CD4-positive, alpha-beta T cell treated with Interleukin-21 for 1 hour (primary cell): ENCODE data around the gene IL2RG.

ENCODE experiments used
- DNase-seq: peaks from one replicate; pipeline ENCODE4 v3.0.0-alpha.2; 2020

The IL2RG gene

DNA sequence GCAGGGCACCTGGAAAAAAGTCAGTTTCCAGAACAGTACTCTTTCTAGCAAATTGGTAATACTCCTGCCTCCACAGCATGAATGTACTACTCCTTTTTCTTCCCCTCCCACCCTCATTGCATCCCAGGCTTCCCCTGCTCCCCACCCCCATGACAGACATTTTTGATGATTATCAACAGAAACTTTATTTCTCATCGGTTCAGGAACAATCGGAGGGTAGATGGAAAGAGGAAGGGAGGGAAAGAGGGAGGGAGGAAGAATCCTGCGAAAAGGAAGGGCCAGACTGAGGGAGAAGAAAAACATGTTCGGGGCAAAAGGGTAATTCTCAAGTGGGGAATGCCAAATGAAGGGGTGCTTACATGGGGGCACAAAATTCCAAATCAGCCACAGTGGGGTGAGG, 4.1 kb downstream of the IL2RG start:
- DNase-seq: no peak

DNA sequence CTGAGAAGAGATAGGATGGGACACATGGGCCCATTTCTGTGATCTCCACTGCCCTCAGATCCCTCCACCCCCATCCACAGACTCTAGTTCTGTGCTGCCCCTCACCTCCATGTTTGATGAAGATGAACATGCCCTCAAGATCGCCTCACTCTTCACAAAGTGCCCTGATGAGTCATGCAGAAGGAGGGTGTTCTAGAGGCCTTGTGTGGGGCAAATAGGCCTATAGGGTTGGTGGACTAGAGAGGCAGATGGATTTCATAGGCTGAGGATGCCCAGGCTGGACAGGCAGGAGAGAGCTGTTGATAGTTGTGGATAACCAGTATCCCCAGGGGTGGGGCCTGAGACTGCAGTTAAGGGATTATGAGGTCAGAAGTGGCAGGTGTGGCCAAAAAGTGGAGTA, 5.0 kb downstream of the IL2RG start, which contains the start of gene CXorf65:
CXorf65 (minus strand) TSS at position 314 of the 400 bp plus-strand sequence; CDS start at position 130, 184 bp downstream.
- peak; percentile 54 for DNase-seq

DNA sequence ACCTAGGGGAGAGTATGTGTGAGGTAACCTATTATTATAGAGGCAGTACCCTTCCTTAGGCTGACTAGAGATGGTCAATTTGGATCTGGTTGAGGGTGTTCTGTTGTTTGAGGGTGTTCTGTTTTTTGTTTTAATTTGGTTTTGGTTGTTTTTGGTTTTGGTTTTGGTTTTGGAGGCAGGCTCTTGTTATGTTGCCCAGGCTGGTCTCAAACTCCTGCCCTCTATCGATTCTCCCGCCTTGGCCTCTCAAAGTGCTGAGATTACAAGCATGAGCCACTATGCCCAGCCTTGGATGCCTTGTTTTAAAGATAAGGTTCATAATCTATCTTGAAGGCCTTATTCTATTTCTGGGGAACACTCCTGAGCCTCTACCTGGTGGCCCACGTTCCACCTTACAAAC, 5.7 kb downstream of the IL2RG start:
- DNase-seq: peak; percentile 49

DNA sequence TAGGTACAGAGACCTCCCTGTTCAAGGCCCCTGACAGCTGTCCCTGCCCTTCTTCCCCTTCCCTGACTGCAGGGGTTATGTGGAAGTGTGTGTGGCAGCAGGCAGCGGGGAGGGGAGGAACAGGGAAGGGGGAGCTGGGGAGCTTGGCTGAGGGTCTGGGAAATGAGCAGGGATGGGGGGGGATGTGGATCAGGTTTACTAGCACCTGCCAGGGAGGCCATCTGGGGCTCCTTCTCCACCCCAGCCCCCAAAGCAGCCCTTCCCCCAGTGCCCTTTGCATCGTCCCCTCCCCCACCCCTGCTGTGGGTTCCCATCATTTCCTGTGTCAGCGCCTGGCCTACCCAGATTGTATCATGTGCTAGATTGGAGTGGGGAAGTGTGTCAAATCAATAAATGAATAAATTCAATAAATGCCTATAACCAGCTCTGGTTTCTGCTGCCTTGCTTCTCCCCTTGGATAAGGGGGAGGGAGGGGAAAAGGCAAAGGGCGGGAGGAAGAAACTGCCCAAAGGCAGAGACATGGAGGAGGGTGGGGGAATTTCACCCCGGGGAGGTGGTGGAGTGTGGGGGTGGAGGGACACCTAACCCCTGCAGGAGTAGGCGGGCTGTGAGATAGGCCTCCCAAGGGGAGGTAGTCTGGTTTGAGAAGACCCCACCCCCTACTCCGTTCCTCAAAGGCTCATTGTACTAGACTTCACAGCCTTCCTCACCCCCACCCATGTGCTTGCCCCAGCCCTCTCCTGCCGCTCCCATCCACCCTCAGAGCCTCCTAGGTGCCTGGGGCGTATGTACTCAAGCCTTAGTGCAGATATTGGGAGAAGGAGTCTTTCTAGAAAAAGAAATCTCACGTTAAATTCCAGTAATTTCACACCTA, 8.0 kb downstream of the IL2RG start:
- DNase-seq: peak; percentile 71

DNA sequence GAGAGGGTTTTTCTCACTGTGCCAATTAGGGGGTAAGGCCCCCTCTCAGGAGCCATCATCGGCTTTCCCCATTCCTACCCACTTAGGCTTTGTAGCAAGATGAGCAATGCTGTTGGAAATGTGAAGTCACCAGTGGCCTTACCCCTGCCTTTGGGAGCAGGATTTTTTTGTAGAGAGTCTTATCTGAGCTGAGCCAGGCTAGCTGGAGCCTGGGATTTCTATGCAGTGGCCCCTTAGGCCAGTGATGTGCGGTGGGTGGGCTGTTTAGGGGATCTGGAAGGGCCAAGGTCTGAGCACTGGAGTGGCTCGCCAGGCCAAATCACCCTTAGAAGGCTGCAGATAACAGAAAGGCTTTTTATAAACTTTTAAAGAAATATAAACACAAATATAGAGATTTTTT, 9.1 kb downstream of the IL2RG start:
- no peak for DNase-seq

DNA sequence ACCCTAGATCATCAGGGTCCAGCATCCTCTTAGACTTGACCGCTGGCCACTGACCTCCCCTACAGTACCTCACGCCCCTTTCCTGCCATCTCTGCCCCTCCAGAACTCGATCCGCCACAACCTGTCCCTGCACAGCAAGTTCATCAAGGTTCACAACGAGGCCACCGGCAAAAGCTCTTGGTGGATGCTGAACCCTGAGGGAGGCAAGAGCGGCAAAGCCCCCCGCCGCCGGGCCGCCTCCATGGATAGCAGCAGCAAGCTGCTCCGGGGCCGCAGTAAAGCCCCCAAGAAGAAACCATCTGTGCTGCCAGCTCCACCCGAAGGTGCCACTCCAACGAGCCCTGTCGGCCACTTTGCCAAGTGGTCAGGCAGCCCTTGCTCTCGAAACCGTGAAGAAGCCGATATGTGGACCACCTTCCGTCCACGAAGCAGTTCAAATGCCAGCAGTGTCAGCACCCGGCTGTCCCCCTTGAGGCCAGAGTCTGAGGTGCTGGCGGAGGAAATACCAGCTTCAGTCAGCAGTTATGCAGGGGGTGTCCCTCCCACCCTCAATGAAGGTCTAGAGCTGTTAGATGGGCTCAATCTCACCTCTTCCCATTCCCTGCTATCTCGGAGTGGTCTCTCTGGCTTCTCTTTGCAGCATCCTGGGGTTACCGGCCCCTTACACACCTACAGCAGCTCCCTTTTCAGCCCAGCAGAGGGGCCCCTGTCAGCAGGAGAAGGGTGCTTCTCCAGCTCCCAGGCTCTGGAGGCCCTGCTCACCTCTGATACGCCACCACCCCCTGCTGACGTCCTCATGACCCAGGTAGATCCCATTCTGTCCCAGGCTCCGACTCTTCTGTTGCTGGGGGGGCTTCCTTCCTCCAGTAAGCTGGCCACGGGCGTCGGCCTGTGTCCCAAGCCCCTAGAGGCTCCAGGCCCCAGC, 10.5 kb downstream of the IL2RG start:
- no peak for DNase-seq

DNA sequence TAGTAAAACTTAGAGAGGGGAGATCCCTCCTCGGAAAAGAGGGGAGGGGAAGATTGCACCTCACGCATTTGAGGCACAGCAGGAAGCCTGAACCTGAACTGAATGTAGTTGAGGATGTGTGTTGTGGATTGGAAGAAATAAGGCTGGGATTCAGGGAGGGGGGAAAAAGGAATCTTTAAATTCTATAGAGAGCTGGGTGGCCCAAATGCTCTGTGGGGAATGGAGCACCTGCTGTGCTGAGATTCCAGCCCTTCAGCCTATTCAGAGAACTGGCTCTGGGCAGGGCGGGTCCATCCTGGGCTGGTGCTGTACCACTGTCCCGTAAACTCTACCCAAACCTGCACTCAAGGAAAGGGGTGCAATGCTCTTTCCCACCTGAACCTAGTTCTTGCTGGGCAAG, 11.6 kb downstream of the IL2RG start:
- DNase-seq: no peak

DNA sequence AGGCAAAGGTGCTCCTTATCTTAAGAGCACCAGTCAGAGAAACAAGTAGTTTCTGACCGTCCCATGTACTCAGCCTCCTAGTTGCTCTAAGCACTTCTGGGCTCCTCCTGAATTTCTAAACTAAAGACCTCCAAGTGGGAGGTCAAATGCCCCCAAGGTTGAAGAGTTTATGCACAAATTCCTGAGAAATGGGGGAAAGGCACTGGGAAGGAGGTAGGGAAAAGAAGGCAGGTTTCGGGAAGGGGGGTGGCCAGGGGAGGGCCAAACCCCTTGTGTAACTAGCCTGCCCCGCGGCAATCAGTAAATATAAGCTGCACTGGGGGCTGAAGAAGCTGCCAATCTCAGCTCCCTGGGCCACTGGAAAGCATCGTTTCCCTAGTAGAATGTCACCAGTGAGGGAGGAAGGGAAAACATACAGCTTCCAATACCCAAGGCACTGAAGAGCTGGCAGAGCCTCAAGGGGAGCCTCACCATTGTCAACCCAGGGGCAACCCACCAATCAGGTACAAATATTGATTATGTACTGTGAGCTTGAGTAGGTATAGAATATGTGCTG, 12.3 kb downstream of the IL2RG start:
- DNase-seq: no peak

DNA sequence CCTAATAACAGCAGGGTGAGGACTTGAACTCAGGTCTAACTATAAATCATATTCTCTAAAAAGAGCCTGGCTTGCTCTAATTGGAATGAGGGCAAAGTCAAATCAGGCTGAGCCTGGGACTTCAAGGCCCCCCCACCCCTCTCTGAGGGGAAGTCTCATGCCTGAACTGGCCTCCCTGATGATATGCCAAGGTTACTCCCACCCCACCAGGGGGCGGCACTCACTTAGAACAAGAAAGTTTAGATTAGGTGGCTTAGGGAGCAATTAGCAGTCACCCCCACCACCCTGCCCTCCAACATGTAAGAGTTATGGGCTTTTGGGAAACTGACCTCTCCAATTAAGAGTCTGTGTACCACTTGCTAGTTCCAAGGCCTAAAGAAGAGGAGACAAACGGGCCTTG, 13.1 kb downstream of the IL2RG start:
- peak; percentile 83 for DNase-seq

DNA sequence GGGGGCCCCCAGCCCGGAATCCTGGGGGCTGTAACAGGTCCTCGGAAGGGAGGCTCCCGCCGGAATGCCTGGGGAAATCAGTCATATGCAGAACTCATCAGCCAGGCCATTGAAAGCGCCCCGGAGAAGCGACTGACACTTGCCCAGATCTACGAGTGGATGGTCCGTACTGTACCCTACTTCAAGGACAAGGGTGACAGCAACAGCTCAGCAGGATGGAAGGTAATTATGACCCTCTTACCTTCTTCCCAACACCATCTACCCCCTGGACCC, 14.7 kb downstream of the IL2RG start:
- DNase-seq: no peak

DNA sequence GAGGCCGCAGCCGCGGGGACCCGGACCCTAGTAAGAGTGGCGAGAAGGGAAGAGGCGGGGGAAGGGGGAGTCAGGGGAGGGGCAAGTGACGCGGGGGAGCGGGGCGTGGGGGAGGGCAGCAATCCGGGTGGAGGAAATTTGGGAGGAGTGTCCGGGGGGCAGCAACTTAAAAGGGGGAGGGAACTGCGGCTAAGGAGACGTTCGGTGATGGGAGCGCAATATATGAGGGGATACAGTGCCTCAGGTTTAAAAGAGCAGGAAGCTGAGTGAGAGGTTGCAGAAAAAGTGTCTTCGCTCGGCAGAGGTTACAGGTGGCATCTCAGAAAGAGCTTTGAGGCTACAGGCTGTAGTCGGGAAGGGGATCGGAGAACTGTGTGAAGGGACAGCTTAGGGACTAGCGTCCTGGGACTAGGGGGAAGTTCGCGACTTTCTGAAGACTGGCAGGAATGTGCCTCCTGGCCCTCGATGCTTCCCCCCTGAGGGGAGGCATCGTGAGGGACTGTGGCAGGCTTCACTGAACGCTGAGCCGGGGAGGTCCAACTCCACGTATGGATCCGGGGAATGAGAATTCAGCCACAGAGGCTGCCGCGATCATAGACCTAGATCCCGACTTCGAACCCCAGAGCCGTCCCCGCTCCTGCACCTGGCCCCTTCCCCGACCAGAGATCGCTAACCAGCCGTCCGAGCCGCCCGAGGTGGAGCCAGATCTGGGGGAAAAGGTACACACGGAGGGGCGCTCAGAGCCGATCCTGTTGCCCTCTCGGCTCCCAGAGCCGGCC, 15.2 kb downstream of the IL2RG start:
- peak; percentile 82 for DNase-seq

DNA sequence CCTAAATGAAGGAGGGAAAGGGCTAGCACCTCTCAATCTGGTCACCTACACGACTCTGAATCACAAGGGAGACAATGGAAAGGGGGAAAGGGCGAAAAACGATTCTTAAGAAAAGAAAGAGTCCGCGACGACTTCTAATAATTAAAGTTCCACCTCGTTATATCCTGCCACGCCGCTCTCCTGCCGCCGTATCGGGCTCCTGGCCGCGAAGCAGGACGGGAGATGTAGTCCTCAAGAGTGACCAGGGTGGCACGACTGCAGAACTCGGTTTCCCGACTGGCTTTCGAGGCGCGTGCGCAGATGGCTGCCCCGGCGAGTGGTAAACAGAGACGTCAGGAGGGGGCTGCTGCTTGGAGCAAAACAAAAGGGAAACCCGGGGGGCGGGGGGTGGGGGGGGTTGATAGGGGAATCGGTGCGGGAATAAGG, 15.8 kb downstream of the IL2RG start, which contains the start of gene FOXO4:
FOXO4 (plus strand) TSS at position 297 of the 426 bp plus-strand sequence. CDS start 678 bp downstream, outside the sequence.
- peak; percentile 92 for DNase-seq

DNA sequence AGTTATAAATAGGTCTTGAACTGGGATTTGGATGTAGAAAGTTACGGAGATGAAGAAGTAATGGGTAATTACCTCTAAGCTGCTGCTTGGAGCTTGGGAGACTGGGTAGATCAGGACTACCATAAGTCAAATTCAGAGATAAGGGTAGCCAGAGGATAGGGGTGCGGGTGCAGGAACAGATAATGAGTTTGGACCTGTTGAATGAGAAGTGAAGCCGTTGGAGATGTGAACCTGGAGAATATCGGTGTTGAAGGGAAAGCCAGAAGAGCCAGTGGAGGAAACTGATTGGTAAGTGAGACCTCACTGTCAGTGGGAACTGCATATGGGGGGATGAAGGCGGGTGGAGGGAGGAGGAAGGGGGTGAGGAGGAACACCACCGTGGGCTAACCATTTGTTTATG, 16.3 kb downstream of the IL2RG start:
- DNase-seq: no peak

DNA sequence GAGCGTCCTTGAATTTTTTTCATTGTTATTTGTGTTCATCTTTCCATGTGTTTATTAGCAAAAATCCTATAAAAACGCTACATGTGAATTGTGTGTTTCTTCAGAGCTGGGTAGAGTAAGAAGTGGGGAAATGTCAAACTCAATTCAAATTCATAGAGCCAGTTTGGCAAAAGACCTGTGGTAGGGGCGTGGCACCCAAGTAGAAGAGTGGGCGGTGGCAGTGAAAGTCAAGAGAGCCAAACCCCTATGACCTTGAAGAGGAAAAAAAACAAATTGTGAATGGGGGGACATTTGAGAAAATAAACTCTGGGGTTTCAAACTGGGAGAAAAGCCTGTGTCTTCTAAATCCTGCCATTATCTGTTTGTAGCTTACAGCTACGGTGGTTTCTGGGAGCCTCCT, 20.1 kb downstream of the IL2RG start:
- DNase-seq: no peak

DNA sequence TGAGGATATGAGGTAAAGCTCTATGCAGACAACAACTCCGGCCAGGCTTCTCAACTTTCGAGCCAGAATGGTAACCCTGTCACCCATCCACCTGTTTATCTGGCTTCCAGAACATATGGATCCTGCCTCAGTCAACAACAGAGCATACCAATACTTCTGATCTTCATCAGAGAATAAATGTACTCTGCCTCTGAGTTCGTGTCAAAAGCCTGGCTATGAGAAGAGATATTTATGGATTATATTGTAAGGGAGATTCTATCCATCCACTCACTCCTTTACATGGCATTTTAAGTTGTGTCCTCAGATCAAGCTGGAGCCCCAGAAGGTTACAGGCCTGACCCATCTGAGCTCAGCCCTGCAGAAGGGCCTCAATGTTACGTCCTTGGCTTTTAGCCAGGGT, 25.5 kb downstream of the IL2RG start:
- DNase-seq: no peak

DNA sequence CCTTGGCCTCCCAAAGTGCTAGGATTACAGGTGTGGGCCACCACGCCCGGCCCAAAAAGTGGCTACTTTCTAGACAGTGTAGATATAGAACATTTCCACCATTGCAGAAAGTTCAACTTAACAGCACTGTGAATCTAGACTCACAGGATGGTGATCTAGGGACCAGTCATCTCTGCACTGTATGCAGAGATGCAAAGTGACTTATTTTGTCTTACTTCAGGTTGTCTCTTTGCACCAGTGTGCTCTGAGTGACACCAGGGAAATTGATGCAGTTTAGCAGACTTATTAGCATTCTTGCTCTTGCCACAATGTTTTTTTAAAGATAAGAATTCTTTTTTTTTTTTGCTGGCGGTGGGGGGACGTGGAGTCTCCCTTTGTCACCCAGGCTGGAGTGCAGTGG, 28.6 kb downstream of the IL2RG start:
- DNase-seq: no peak

DNA sequence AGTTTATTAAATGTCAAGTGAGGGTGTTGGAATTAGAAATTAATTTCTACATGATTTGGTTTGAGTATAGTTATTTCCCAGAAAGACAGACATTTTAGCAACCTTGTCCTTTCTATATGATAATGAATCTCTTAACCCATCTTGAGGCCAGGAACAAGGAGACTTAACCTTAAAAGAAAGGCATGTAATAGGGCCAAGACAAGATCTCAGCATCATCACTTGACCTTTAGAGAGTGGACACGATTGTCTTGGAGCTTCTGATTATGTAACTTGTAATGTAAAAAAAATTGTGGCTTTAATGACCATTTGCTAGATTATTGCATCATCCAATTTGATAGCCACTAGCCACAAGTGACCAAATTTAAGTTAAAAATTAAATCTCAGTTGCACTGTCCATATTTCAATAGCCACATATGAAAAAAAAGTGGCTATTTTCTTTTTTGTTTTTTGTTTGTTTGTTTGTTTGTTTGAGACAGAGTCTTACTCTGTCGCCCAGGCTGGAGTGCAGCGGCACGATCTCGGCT, 29.2 kb downstream of the IL2RG start:
- DNase-seq: no peak

DNA sequence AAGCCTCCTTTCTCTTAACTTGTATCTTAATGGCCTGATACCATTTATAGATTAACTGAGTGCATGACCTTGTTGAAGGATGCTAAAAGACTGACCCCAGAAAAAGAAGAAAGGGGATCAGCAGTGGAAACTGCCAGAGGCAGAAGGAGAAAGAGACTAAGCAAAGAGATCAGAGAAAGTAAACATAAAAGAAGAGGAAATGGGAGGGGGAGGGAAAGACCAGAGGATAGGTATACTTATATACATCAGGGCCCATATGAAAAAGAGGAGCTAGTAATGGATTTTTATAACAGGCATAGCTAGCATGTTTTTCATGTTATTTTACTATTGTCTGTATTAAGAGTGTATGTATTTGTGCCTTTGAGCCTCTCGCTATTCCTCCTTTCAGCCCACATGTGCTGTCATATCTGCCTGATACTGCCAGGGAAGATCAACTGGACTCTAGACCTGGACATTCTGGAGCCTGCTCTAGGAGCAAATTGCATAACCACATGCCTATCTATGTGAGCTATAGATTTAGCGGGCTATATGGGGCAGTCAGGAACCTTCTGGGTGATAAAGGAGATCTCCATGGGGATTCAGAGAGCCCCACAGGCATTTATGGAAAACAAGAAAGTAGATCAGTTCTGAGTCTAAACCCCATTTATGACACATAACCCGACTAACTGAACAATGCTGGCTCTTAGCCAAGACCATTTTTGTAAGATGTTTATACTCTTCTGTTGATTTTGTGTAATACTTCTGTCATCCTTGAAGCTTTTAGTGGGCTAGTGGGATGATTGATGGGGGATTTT, 29.9 kb downstream of the IL2RG start:
- DNase-seq: no peak

DNA sequence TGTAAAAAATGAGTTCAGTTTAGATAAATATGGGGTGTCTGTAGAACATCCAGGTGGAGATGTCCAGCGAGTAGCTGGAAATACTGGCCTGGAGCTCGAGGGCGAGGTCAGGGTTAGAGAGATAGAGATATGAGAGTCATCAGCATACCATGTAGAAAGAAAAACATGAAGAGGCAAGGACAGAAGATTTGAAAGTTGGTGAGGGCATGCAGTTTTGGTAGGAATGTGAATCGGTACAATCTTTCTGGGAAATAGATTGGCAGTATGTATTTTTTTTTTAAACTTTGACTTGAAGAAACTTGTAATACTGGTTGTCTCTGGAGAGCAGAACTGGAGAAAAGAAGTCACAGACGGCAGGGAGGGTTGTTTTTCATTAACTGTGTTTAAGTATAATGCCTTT, 40.8 kb downstream of the IL2RG start:
- no peak for DNase-seq

DNA sequence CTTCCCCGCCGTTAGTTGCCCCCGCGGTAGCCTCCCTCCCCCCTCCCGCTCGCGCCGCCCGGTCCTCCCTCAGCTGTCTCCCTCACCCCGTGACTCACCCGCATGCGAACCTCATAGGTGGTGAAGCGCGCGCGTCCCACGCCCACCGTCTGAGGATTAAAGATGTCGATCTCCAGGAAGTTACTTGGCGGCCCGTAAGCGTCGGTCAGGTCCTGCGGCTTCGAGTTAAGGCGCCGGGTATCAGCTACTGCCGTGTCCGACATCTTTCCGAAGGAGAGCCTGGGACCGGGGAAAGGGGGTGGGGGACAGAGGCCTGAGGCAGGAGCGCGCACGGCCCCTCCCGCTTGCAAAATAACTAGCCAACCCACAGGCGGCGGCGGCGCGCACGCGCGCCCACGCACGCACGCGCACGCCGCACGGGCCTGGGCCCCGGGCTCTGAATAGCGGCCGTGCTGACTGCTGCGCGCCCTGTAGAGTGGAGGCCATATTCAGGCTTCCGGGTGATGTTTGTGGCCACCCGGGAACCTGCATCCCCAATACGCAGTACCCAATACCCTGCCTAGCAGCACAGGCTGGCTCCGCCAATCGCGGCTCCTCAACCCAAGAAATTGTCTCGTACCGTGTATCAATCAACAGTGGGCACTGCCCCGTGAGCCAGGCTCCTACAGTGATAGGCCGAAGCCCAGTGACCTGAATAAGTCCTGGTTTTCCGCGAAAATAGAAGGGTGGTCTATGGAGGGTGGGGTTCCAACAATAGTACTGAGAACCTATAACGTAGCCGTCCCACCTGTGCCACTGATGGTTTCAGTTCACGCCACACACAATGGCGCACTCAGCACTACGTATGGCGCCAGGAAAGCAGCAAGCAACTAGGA, 43.1 kb downstream of the IL2RG start, which contains the start of gene SNX12:
SNX12 (minus strand) TSS at position 291 of the 875 bp plus-strand sequence; CDS start at position 263, 28 bp downstream.
- peak; percentile 94 for DNase-seq

DNA sequence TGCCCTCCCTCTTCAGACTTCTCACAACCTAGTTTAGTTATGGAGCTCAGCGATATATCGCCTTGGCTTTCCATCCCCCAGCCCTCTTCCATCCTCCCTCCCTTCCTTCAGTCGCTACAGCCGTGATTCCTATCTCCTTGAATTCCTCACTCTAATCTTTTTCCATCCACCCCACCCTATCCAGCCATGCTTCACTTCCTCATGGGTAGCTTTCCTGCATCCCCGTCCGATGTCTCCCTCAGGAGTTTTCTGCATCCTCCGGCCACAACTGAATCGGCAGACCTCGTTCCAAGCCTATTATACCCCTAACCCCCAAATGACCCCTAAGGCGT, 43.7 kb downstream of the IL2RG start:
- no peak for DNase-seq
